Posterior cingulate gyrus (tissue), 11 donors: ENCODE results near the gene TMEM132E.

ENCODE experiments used
- DNase-seq, 10 donors: peaks; one replicate each; pipeline versions ENCODE4 v3.0.0 to v3.0.0-alpha.2; 2020 to 2021; ENCODE audit warnings: mixed read lengths in 3 of 10
- intact Hi-C: fragments of 100-400 bp; cut with DNase I; formaldehyde crosslinking; loops from one replicate; pipeline ENCODE4 v1.15.1; 2023

Gene TMEM132E

GRCh38 chr17:34567691-34568465 lies 11.5 kb upstream of the TMEM132E start:
- no peak for DNase-seq
- intact Hi-C loops = no loop called here

- intact Hi-C loops = no loop called here
- DNase-seq = no peak
These were observed 10.4 kb upstream of the TMEM132E start for GRCh38 chr17:34568953-34569352.

GRCh38 chr17:34569591-34569990 lies 9.8 kb upstream of the TMEM132E start:
- intact Hi-C loops = no loop called here
- no peak for DNase-seq

GRCh38 chr17:34570506-34570905 lies 8.9 kb upstream of the TMEM132E start:
- DNase-seq = no peak
- intact Hi-C loops = no loop called here

- DNase-seq = peak in 2 of 10 donors; percentile 29 to 32
- intact Hi-C loops = no loop called here
These were observed 7.8 kb upstream of the TMEM132E start for GRCh38 chr17:34571428-34572130.

- no peak for DNase-seq
- intact Hi-C loops = no loop called here
These were observed 6.9 kb upstream of the TMEM132E start for GRCh38 chr17:34572483-34572882.

GRCh38 chr17:34575182-34575581 lies 4.2 kb upstream of the TMEM132E start:
- DNase-seq = no peak
- intact Hi-C loops = no loop called here

GRCh38 chr17:34578016-34578415 lies 1.4 kb upstream of the TMEM132E start:
- peak in 2 of 10 donors; percentile 76 to 79 for DNase-seq

GRCh38 chr17:34578656-34579016 lies 746 bp upstream of the TMEM132E start:
- DNase-seq = no peak
- intact Hi-C loops = no loop called here

More at GRCh38 chr17:34578016-34578415, 1.4 kb upstream of the TMEM132E start:
- intact Hi-C loops = no loop called here

- peak in 5 of 10 donors; percentile 43 to 91 (median 64) for DNase-seq
- intact Hi-C loops = loop anchor here (5.0 kb wide), 1 partner anchor 57 kb away; no protein-coding TSS in a partner anchor
These were observed 750 bp downstream of the TMEM132E start for GRCh38 chr17:34579979-34580684.

- peak in 5 of 10 donors; percentile 24 to 87 (median 36) for DNase-seq
- intact Hi-C loops = loop anchor here (5.0 kb wide), 1 partner anchor 56 kb away; no protein-coding TSS in a partner anchor
These were observed 1.5 kb downstream of the TMEM132E start for GRCh38 chr17:34580685-34581445.

- intact Hi-C loops = loop anchor here (5.0 kb wide), 1 partner anchor 56 kb away; no protein-coding TSS in a partner anchor
- peak in 1 of 10 donors; percentile 80 for DNase-seq
These were observed 2.2 kb downstream of the TMEM132E start for GRCh38 chr17:34581446-34582184.

- peak in 1 of 10 donors; percentile 74 for DNase-seq
- intact Hi-C loops = loop anchor here (5.0 kb wide), 1 partner anchor 55 kb away; no protein-coding TSS in a partner anchor
These were observed 3.0 kb downstream of the TMEM132E start for GRCh38 chr17:34582185-34582900.

- intact Hi-C loops = loop anchor here (5.0 kb wide), 1 partner anchor 54 kb away; no protein-coding TSS in a partner anchor
- DNase-seq = peak in 1 of 10 donors; percentile 8
These were observed 3.5 kb downstream of the TMEM132E start for GRCh38 chr17:34582901-34583245.

GRCh38 chr17:34584805-34585416 lies 5.5 kb downstream of the TMEM132E start:
- DNase-seq = peak in 2 of 10 donors; percentile 75
- intact Hi-C loops = loop anchor here (5.0 kb wide), 1 partner anchor 52 kb away; no protein-coding TSS in a partner anchor

- intact Hi-C loops = no loop called here
- peak in 2 of 10 donors; percentile 7 to 25 for DNase-seq
These were observed 7.0 kb downstream of the TMEM132E start for GRCh38 chr17:34586346-34586846.

GRCh38 chr17:34588266-34588665 lies 8.9 kb downstream of the TMEM132E start:
- intact Hi-C loops = no loop called here
- peak in 2 of 10 donors; percentile 0 to 1 for DNase-seq
